Activated T-helper 17 cell treated with anti-CD3 and anti-CD28 coated beads, Interleukin-2, amount 50 U/mL, for 72 hours (primary cell): ENCODE results near the gene UTS2R. TPM values are rescaled to one million over a fixed set of nuclear protein-coding genes. Genes with fewer than 3 reads are reported as not detected.

Experiments used
- ATAC-seq: fragments of 150-1000 bp; cut with Tn5 transposase; replicated peaks from 2 replicates; pipeline ENCODE4 v1.10.0; 2021; ENCODE audit warnings: mild to moderate bottlenecking, moderate library complexity
- H3K27ac Mint-ChIP-seq: one replicate; pipeline ENCODE4 v1.8.0; 2022; ENCODE audit warnings: mixed read lengths
- H3K27me3 Mint-ChIP-seq: one replicate; pipeline ENCODE4 v1.8.0; 2022; ENCODE audit warnings: mixed read lengths
- H3K36me3 Mint-ChIP-seq: one replicate; pipeline ENCODE4 v1.8.0; 2022; ENCODE audit warnings: low read depth, mild to moderate bottlenecking, mixed read lengths
- H3K4me1 Mint-ChIP-seq: one replicate; pipeline ENCODE4 v1.8.0; 2022; ENCODE audit warnings: mixed read lengths
- H3K4me3 Mint-ChIP-seq: one replicate; pipeline ENCODE4 v1.8.0; 2022; ENCODE audit warnings: mild to moderate bottlenecking, mixed read lengths
- H3K9me3 Mint-ChIP-seq: one replicate; pipeline ENCODE4 v1.8.0; 2022; ENCODE audit warnings: mixed read lengths
- total RNA-seq, 2 donors: library from RNA; stranded (reverse); gene quantifications; one replicate each; pipeline ENCODE4 v1.2.3, GENCODE V29; 2022

UTS2R gene
- total RNA-seq, 2 donors from 2014 or later, result 0.45 TPM; not detected in 1

- H3K4me3 Mint-ChIP-seq, result no peak overlapping the region
- no peak overlapping the region for H3K27ac Mint-ChIP-seq
- ATAC-seq, result no peak
- peaks cover 6% of the 10 kb centered on the region for H3K27me3 Mint-ChIP-seq
- H3K9me3 Mint-ChIP-seq, result no peaks in the 10 kb centered on the region
- peaks cover 10% of the 10 kb centered on the region for H3K36me3 Mint-ChIP-seq
- peaks cover 9% of the 10 kb centered on the region for H3K4me1 Mint-ChIP-seq
Measured at GRCh38 chr17:82392209-82392920, 20.8 kb downstream of the UTS2R start.

- peaks cover 10% of the 10 kb centered on the region for H3K36me3 Mint-ChIP-seq
- peaks cover under 1% of the 10 kb centered on the region for H3K27me3 Mint-ChIP-seq
- no peak overlapping the region for H3K27ac Mint-ChIP-seq
- ATAC-seq, result no peak
- no peak overlapping the region for H3K4me3 Mint-ChIP-seq
- no peaks in the 10 kb centered on the region for H3K9me3 Mint-ChIP-seq
- H3K4me1 Mint-ChIP-seq, result peaks cover 6% of the 10 kb centered on the region
Measured at GRCh38 chr17:82392941-82393340, 21.4 kb downstream of the UTS2R start.

DNA sequence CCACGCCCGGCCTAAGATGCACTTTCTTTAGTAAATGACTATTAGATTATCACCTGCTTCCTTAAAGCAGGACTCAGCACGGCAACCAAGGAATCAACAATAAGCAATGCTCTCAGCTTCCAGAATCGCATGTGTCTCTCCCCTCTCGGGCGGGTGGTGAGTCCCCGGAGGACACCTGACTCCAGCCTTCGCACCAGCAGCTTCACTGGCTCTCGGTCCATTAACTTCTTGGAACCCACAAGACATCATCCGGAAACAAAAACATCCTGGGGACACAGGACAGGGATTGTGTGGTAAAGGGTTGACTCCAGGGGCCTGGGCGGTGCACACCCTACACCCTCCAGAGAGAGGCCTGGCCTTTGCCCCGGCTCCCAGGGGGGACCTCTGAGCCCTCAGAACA lies 22.7 kb downstream of the UTS2R start:
- Mint-ChIP-seq H3K36me3 (peaks cover 10% of the 10 kb centered on the region), H3K4me3 (no peak overlapping the region), H3K9me3 (no peaks in the 10 kb centered on the region), H3K27me3 (no peaks in the 10 kb centered on the region), H3K27ac (no peak overlapping the region), H3K4me1 (peaks cover 5% of the 10 kb centered on the region)
- ATAC-seq, result no peak

DNA sequence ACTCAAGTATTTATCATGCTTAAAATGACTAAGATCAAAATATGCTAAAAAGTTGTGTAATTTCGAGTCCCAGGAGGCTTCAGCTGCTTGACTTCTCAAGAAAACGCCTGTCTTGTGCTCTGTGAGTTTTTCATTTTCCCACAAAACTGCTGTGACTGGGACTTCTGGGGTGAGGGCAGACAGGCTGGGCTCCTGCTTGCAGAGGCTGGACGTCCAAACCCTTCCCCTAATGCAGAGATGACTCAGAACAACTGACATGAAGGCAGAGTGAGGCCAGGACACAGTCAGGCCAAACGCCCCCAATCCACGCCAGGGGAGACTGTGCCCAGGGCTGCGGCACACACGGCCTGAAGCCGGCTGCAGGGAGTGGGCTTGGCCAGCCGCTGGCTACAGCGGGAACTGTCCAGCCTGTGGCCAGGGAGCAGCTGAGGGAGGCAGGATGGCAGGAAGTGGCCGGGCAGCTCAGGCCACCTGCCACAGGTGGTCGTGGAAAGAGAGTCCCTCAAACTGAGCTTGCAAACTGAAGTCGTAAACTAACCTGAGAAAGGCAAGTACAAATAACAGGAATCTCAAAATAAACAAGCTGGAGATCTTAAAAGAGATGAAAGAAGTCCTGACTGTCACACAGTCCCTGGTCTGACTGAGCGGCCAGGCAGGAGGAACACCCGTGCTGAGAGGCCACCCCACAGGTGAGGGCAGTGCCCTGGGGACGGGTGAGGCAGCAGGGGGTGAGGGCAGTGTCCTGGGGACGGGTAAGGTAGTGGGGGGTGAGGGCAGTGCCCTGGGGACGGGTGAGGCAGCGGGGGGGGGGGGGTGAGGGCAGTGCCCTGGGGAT lies 25.3 kb downstream of the UTS2R start:
- Mint-ChIP-seq H3K9me3 (no peaks in the 10 kb centered on the region), H3K27me3 (no peaks in the 10 kb centered on the region), H3K36me3 (peaks cover 17% of the 10 kb centered on the region), H3K27ac (no peak overlapping the region), H3K4me1 (peaks cover 11% of the 10 kb centered on the region), H3K4me3 (no peak overlapping the region)
- no peak for ATAC-seq

DNA sequence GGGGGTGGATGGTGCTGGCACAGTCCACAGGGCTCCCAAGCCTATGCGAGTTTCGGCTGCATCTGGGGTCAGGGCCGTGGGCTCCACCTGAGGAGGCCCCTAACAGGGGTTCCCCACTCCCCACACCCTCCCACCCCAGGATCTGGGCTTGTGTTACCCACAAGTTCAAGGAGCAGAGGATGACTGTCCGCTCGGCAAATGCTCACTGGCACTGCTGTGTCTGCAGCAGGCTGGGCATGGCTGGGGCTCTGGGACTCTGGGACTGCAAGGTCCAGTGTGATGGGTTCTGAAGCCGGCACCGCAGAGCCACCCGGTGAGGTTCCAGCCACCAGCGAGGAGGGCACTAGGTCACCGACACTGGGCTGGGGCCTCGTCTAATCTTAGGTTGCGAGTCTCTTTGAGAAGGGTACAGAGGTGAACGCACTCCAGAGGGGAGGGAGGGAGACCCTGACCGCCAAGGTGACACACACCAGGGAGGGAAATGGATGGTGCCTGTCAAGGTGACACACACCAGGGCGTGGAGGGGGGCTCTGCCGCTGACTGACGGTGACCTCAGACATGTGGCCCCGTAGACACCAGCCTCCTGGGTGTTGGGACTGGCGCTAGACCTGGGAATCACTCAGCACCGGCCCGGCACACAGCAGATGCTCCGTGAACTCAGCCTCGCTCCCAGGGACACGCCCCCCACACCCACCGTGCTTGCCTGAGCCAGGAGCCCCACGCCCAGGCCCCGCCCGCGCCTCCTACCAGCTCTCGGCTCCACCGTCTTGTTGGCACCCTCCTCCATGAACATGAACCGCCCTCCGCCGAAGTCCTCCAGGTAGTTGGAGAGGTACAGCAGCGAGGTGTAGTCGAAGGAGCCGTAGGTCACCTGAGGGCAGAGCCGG lies 26.1 kb downstream of the UTS2R start:
- no peak for ATAC-seq
- Mint-ChIP-seq H3K27me3 (no peaks in the 10 kb centered on the region), H3K36me3 (peaks cover 24% of the 10 kb centered on the region), H3K9me3 (no peaks in the 10 kb centered on the region), H3K4me1 (peaks cover 11% of the 10 kb centered on the region), H3K4me3 (no peak overlapping the region), H3K27ac (no peak overlapping the region)

DNA sequence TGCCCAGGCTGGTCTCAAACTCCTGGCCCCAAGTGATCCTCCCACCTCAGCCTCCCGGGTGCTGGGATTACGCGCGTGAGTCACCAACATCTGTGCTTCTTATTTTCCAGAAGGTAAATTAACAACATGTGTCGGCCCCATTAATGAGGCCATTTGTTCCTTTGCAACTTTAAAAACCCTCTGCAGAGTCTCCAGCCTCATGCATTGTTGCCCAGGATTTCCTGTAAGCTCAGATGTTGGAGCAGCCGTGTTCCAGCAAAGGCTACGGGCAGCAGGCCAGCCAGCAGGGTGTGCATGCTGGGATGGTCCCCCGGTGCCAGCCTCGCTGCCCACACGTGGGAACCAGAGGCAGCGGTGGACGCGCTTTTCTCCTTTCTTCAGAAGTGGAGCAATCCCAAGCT lies 27.5 kb downstream of the UTS2R start:
- peaks cover 22% of the 10 kb centered on the region for H3K36me3 Mint-ChIP-seq
- no peak overlapping the region for H3K4me3 Mint-ChIP-seq
- no peaks in the 10 kb centered on the region for H3K27me3 Mint-ChIP-seq
- peaks cover 11% of the 10 kb centered on the region for H3K4me1 Mint-ChIP-seq
- H3K27ac Mint-ChIP-seq, result no peak overlapping the region
- ATAC-seq, result no peak
- no peaks in the 10 kb centered on the region for H3K9me3 Mint-ChIP-seq

DNA sequence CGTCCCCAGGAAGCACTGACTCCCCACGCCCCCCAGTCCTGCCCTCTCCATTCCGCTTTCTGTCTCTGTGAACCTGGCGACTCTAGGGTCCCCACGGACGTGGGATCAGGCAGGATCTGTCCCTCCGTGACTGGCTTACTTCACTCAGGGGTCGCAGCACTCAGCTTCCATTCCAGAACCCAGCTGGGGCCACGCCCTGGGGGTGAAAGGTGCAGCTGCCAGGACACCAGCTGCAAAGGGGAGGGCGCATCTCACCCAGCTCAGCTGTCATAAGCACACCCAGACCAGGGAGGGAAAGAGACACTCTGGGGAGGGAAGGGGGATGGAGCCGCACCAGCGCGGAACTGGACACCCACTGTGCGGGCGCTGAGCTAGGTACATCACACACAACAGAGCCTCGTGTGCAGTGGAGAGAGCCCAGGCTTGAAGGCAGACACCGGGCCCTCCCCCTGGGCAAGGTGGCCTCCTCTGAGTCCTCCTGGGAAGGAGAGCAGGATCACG lies 28.1 kb downstream of the UTS2R start:
- peaks cover 11% of the 10 kb centered on the region for H3K4me1 Mint-ChIP-seq
- H3K9me3 Mint-ChIP-seq, result no peaks in the 10 kb centered on the region
- ATAC-seq, result no peak
- no peaks in the 10 kb centered on the region for H3K27me3 Mint-ChIP-seq
- H3K36me3 Mint-ChIP-seq, result peaks cover 22% of the 10 kb centered on the region
- no peak overlapping the region for H3K4me3 Mint-ChIP-seq
- H3K27ac Mint-ChIP-seq, result no peak overlapping the region

DNA sequence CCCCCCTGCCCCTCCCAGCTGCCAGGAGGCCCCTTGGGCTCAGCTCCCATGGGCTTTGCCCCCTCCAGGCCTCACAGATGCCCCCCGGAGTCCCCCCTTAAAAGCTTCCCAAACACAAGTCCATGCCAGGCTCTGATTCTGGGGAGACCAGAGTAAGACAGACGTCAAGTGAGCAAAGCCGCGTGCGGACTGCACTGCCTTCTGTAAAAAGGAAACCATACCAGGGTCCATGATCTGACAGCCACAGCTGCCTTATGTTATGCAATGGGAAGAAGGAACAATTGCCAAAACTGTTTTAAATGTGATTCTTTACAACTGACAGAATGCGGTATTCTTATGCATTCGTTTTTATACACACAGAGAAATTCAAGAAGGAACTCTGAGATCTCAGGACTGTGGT lies 28.6 kb downstream of the UTS2R start:
- Mint-ChIP-seq H3K4me3 (peak overlapping the region; percentile 71), H3K36me3 (peaks cover 24% of the 10 kb centered on the region), H3K4me1 (peaks cover 11% of the 10 kb centered on the region), H3K27me3 (no peaks in the 10 kb centered on the region), H3K9me3 (no peaks in the 10 kb centered on the region), H3K27ac (no peak overlapping the region)
- no peak for ATAC-seq

DNA sequence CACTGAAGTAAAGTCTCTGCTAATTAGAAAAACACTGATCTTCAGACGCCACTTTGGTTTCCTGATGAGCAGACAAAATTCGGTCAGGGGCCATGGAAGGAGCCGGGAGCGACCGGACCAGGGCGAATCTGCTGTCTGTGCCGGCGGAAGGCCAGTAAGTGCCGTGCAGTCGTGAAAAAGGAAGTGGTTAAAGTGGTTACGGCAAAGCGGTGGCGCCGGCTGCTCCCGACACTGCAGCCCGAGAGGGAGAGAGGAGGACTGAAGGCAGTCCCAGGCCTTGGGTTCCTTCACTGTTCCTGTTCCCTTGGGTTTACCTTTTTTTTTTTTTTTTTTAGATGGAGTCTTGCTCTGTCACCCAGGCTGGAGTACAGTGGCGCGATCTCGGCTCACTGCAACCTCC lies 29.3 kb downstream of the UTS2R start:
- Mint-ChIP-seq H3K27ac (peak overlapping the region; percentile 69), H3K4me3 (peak overlapping the region; percentile 71), H3K4me1 (peaks cover 11% of the 10 kb centered on the region), H3K36me3 (peaks cover 28% of the 10 kb centered on the region), H3K9me3 (no peaks in the 10 kb centered on the region), H3K27me3 (no peaks in the 10 kb centered on the region)
- ATAC-seq, result peak; percentile 92

DNA sequence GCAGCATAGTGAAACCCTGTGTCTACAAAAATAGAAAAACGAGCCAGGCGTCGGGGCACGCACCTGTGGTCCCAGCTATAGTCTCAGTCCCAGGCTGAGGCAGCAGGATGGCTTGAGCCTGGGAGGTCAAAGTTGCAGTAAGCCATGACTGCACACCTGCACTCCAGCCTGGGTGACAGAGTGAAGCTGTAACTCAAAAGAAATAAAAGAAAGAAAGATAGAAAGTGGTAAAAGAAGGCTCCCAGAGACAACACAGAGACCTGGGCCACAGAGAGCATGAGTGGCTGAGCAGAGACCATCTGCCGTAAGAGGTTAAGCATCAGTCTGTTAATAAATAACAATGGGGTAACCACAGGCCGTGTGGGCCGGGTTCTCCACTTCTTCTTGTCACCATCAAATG lies 31.3 kb downstream of the UTS2R start:
- ATAC-seq, result no peak
- no peaks in the 10 kb centered on the region for H3K9me3 Mint-ChIP-seq
- no peak overlapping the region for H3K4me3 Mint-ChIP-seq
- H3K4me1 Mint-ChIP-seq, result peaks cover 6% of the 10 kb centered on the region
- H3K36me3 Mint-ChIP-seq, result peaks cover 34% of the 10 kb centered on the region
- H3K27ac Mint-ChIP-seq, result peak overlapping the region; percentile 31
- no peaks in the 10 kb centered on the region for H3K27me3 Mint-ChIP-seq

- H3K4me3 Mint-ChIP-seq, result no peak overlapping the region
- no peak overlapping the region for H3K27ac Mint-ChIP-seq
- H3K9me3 Mint-ChIP-seq, result no peaks in the 10 kb centered on the region
- peaks cover 42% of the 10 kb centered on the region for H3K36me3 Mint-ChIP-seq
- ATAC-seq, result peak; percentile 31
- H3K27me3 Mint-ChIP-seq, result no peaks in the 10 kb centered on the region
- H3K4me1 Mint-ChIP-seq, result peaks cover 6% of the 10 kb centered on the region
Measured at GRCh38 chr17:82403662-82404660, 32.4 kb downstream of the UTS2R start.

GRCh38 chr17:82405051-82405450 lies 33.5 kb downstream of the UTS2R start:
- no peak overlapping the region for H3K4me3 Mint-ChIP-seq

GRCh38 chr17:82406131-82406671 lies 34.6 kb downstream of the UTS2R start:
- no peak overlapping the region for H3K27ac Mint-ChIP-seq
- no peak for ATAC-seq
- no peaks in the 10 kb centered on the region for H3K4me1 Mint-ChIP-seq
- no peak overlapping the region for H3K4me3 Mint-ChIP-seq
- no peaks in the 10 kb centered on the region for H3K27me3 Mint-ChIP-seq
- H3K36me3 Mint-ChIP-seq, result peaks cover 43% of the 10 kb centered on the region
- H3K9me3 Mint-ChIP-seq, result no peaks in the 10 kb centered on the region

More at GRCh38 chr17:82405051-82405450, 33.5 kb downstream of the UTS2R start:
- Mint-ChIP-seq H3K36me3 (peaks cover 48% of the 10 kb centered on the region), H3K9me3 (no peaks in the 10 kb centered on the region), H3K4me1 (peaks cover 6% of the 10 kb centered on the region), H3K27me3 (no peaks in the 10 kb centered on the region), H3K27ac (no peak overlapping the region)
- no peak for ATAC-seq
